GM23248 (cell line): Measurements from ENCODE around the gene ZPBP. TPM values are rescaled to one million over a fixed set of nuclear protein-coding genes. Genes with fewer than 3 reads are reported as not detected.

Source experiments
- DNase-seq: peaks from one replicate; pipeline ENCODE4 v3.0.0-alpha.2; 2015
- H2AFZ ChIP-seq: fragments of 200-600 bp; sonication (generic); 2 replicates; pipeline ENCODE4 v1.6.1; 2016; ENCODE audit warnings: antibody characterized with exemption
- H3F3A ChIP-seq: fragments of 200-600 bp; sonication (generic); 2 replicates; pipeline ENCODE4 v1.6.1; 2016; ENCODE audit warnings: mild to moderate bottlenecking, antibody characterized with exemption, mixed run types; ENCODE audit not compliant: insufficient read depth
- H3K27ac ChIP-seq: fragments of 200-600 bp; sonication (generic); 2 replicates; pipeline ENCODE4 v1.5.1; 2016; ENCODE audit warnings: mild to moderate bottlenecking
- H3K27me3 ChIP-seq: fragments of 200-600 bp; sonication (generic); replicated peaks from 2 replicates; pipeline ENCODE4 v1.6.1; 2016; ENCODE audit warnings: mild to moderate bottlenecking; ENCODE audit not compliant: insufficient read depth
- H3K36me3 ChIP-seq: fragments of 200-600 bp; sonication (generic); 2 replicates; pipeline ENCODE4 v1.6.1; 2016; ENCODE audit warnings: low read depth, mild to moderate bottlenecking
- H3K4me1 ChIP-seq: fragments of 200-600 bp; sonication (generic); 2 replicates; pipeline ENCODE4 v1.6.1; 2016; ENCODE audit warnings: mild to moderate bottlenecking; ENCODE audit not compliant: insufficient read depth
- H3K4me2 ChIP-seq: fragments of 200-600 bp; sonication (generic); one replicate; pipeline ENCODE4 v1.6.1; 2016; ENCODE audit warnings: mild to moderate bottlenecking; ENCODE audit not compliant: unreplicated experiment
- H3K4me3 ChIP-seq: fragments of 200-600 bp; sonication (generic); 2 replicates; pipeline ENCODE4 v1.5.1; 2016; ENCODE audit warnings: mild to moderate bottlenecking
- H3K79me2 ChIP-seq: fragments of 200-600 bp; sonication (generic); 2 replicates; pipeline ENCODE4 v1.6.1; 2016; ENCODE audit warnings: mild to moderate bottlenecking; ENCODE audit not compliant: insufficient read depth
- H3K9ac ChIP-seq: fragments of 200-600 bp; sonication (generic); 2 replicates; pipeline ENCODE4 v1.6.1; 2016; ENCODE audit warnings: mild to moderate bottlenecking
- H3K9me2 ChIP-seq: fragments of 200-600 bp; sonication (generic); 2 replicates; pipeline ENCODE4 v1.6.1; 2016; ENCODE audit warnings: mixed run types, mild to moderate bottlenecking, moderate library complexity; ENCODE audit not compliant: insufficient read depth
- H3K9me3 ChIP-seq: fragments of 200-600 bp; sonication (generic); one replicate; pipeline ENCODE4 v1.6.1; 2017; ENCODE audit warnings: low read depth
- H4K20me1 ChIP-seq: fragments of 200-600 bp; sonication (generic); 2 replicates; pipeline ENCODE4 v1.6.0; 2016; ENCODE audit not compliant: insufficient read depth
- EZH2 ChIP-seq: fragments of 200-600 bp; sonication (generic); IDR thresholded peaks from 2 replicates; pipeline ENCODE4 v1.6.1; 2018; ENCODE audit warnings: antibody characterized with exemption, mild to moderate bottlenecking; ENCODE audit not compliant: insufficient read depth, poor library complexity, severe bottlenecking
- EZH2phosphoT487 ChIP-seq: fragments of 200-600 bp; sonication (generic); IDR thresholded peaks from 2 replicates; pipeline ENCODE4 v1.6.1; 2018; ENCODE audit warnings: antibody characterized with exemption, moderate library complexity, mild to moderate bottlenecking, low read depth; ENCODE audit not compliant: insufficient read depth
- WGBS, 2 experiments: methylation state at CpG; one replicate each; pipeline ENCODE4 v1.1.6; 2015 to 2017; ENCODE audit warnings: low lambda C conversion rate in 2 of 2, low coverage in 1 of 2; ENCODE audit errors: missing lambda C conversion rate in 2 of 2; 5-methylcytosine and 5-hydroxymethylcytosine counted together
- in situ Hi-C: fragments of 300-500 bp; cut with MboI; formaldehyde crosslinking; loops from 2 replicates; pipeline ENCODE4 v1.15.0; 2020
- polyA plus RNA-seq: library from polyadenylated mRNA; unstranded; fragments of >200 nt; fragmentation: Nextera tagmentation; extraction: Ambion mirVana; gene quantifications from 2 replicates; pipeline ENCODE4 v1.2.1, GENCODE V29; 2016
- total RNA-seq: library from RNA; depleted of rRNA; stranded (reverse); fragments of >200 nt; shearing (Covaris generic); gene quantifications from 2 replicates; pipeline ENCODE4 v1.2.3, GENCODE V29; 2014

The ZPBP gene
- total and polyA plus RNA-seq, 2 experiments from 2014 or later: not detected

DNA sequence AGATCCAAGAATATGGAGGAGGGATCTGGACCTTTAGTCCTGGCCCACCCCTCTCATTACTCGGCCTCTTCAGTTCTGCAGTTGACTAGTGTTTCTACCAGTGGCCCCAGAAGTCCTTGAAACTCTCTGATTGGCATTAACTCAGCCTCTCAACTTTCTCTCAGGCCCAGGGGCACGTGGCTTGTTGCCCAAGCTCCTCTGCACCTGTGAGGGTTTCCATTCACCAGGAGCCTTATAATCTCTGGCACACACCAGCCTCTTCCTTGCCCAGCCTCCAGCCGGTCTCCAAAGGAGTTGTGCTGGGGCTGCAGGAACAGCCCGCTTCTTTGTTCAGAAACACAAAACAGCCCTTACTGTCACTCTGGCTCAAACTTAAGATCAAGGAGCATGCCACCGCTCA, 47.6 kb upstream of the ZPBP start:
- in situ Hi-C loops: loop anchor here (25.0 kb wide), 1 partner anchor 1022 kb away; no protein-coding TSS in a partner anchor
- no peak overlapping the region for H3K4me3 ChIP-seq
- H3K4me2 ChIP-seq: no peak overlapping the region
- H3K27me3 ChIP-seq: no peaks in the 10 kb centered on the region
- H3K36me3 ChIP-seq: no peaks in the 10 kb centered on the region
- no peak for TF ChIP-seq EZH2phosphoT487
- H3K9me3 ChIP-seq: no peaks in the 10 kb centered on the region
- H3K9ac ChIP-seq: no peak overlapping the region
- no peaks in the 10 kb centered on the region for H3K9me2 ChIP-seq
- H2AFZ ChIP-seq: no peak overlapping the region
- no peaks in the 10 kb centered on the region for H4K20me1 ChIP-seq
- H3F3A ChIP-seq: no peaks in the 10 kb centered on the region
- no peak for DNase-seq
- no peaks in the 10 kb centered on the region for H3K79me2 ChIP-seq
- 46% methylated on average over 5 of the region's 5 CpGs for WGBS, 2 experiments
- no peaks in the 10 kb centered on the region for H3K4me1 ChIP-seq
- H3K27ac ChIP-seq: no peak overlapping the region

- Histone ChIP-seq H2AFZ (no peak overlapping the region), H4K20me1 (no peaks in the 10 kb centered on the region), H3K36me3 (no peaks in the 10 kb centered on the region), H3K9ac (no peak overlapping the region), H3K4me2 (no peak overlapping the region), H3K4me3 (no peak overlapping the region), H3K9me2 (no peaks in the 10 kb centered on the region), H3K79me2 (no peaks in the 10 kb centered on the region), H3K4me1 (no peaks in the 10 kb centered on the region), H3K27ac (no peak overlapping the region), H3K9me3 (no peaks in the 10 kb centered on the region), H3F3A (no peaks in the 10 kb centered on the region), H3K27me3 (0 out of 2 replicates have a peak, but pooled peaks cover 5% of the 10 kb centered on the region)
- in situ Hi-C loops: loop anchor here (25.0 kb wide), 1 partner anchor 1024 kb away; no protein-coding TSS in a partner anchor
- no peak for TF ChIP-seq EZH2phosphoT487
- TF ChIP-seq EZH2: no peak
- 0 to 4% methylated on average over 1 of the region's 1 CpG for WGBS, 2 experiments
- no peak for DNase-seq
Observed at GRCh38 chr7:50138101-50138500, 45.1 kb upstream of the ZPBP start.

- Histone ChIP-seq H3K9me2 (no peaks in the 10 kb centered on the region), H2AFZ (no peak overlapping the region), H3K4me1 (no peaks in the 10 kb centered on the region), H3K9me3 (no peaks in the 10 kb centered on the region), H3F3A (no peaks in the 10 kb centered on the region), H3K27me3 (no peaks in the 10 kb centered on the region), H3K4me2 (no peak overlapping the region), H3K36me3 (no peaks in the 10 kb centered on the region), H4K20me1 (no peaks in the 10 kb centered on the region), H3K27ac (no peak overlapping the region), H3K79me2 (no peaks in the 10 kb centered on the region), H3K4me3 (no peak overlapping the region), H3K9ac (no peak overlapping the region)
- 22 to 23% methylated on average over 1 of the region's 1 CpG for WGBS, 2 experiments
- TF ChIP-seq EZH2 (no peak), EZH2phosphoT487 (no peak)
- DNase-seq: no peak
- in situ Hi-C loops: loop anchor here (25.0 kb wide), 1 partner anchor 1037 kb away; no protein-coding TSS in a partner anchor
Observed at GRCh38 chr7:50125766-50126165, 32.7 kb upstream of the ZPBP start.

DNA sequence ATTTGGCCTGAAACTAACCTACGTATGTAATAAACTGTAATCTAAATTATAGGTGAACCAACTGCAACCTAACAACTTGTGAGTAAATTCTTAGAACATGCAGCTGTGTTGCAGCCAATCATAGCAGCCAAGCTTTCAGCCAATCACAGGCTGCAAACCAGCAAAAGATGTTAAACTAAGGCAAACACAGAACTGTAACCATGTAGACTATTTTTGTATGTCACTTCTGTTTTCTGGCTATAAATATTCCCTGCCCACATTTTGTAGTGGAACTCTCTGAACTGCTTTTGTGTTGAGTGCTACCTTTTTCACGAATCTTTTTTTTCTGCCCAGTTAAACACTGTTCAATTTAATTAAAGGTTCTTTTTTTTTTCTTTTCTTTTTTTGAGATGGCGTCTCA, 28.2 kb upstream of the ZPBP start:
- in situ Hi-C loops: no loop called here
- H3K9ac ChIP-seq: no peak overlapping the region
- no peaks in the 10 kb centered on the region; the same call in 1 of the 2 replicates for H3K27me3 ChIP-seq
- no peaks in the 10 kb centered on the region for H3F3A ChIP-seq
- no peak for DNase-seq
- H3K9me2 ChIP-seq: no peaks in the 10 kb centered on the region
- no peaks in the 10 kb centered on the region for H4K20me1 ChIP-seq
- H3K9me3 ChIP-seq: no peaks in the 10 kb centered on the region
- no peaks in the 10 kb centered on the region for H3K4me1 ChIP-seq
- H2AFZ ChIP-seq: no peak overlapping the region
- no peaks in the 10 kb centered on the region for H3K79me2 ChIP-seq
- no peak for TF ChIP-seq EZH2
- TF ChIP-seq EZH2phosphoT487: no peak
- no peak overlapping the region for H3K4me2 ChIP-seq
- H3K36me3 ChIP-seq: no peaks in the 10 kb centered on the region
- 15 to 25% methylated on average over 3 of the region's 3 CpGs for WGBS, 2 experiments
- no peak overlapping the region for H3K4me3 ChIP-seq
- no peak overlapping the region for H3K27ac ChIP-seq
